HFFc6 (cell line): ENCODE results near the gene INPP1. TPM values are rescaled to one million over a fixed set of nuclear protein-coding genes. Genes with fewer than 3 reads are reported as not detected.

ENCODE experiments used
- DNase-seq: peaks from one replicate; pipeline ENCODE4 v3.0.0-alpha.2; 2018
- H3K27ac Mint-ChIP-seq: 2 replicates; pipeline ENCODE4 v1.8.0; 2020; ENCODE audit warnings: mild to moderate bottlenecking, mixed read lengths
- H3K27me3 Mint-ChIP-seq: 2 replicates; pipeline ENCODE4 v1.8.0; 2021; ENCODE audit warnings: mild to moderate bottlenecking, moderate library complexity, mixed read lengths; ENCODE audit not compliant: insufficient read depth
- H3K36me3 Mint-ChIP-seq: 2 replicates; pipeline ENCODE4 v1.8.0; 2021; ENCODE audit warnings: low read depth, mixed read lengths
- H3K4me1 Mint-ChIP-seq: 2 replicates; pipeline ENCODE4 v1.8.0; 2020; ENCODE audit warnings: low read depth, mixed read lengths
- H3K4me3 Mint-ChIP-seq: 2 replicates; pipeline ENCODE4 v1.8.0; 2020; ENCODE audit warnings: mild to moderate bottlenecking, moderate library complexity, mixed read lengths
- H3K9me3 Mint-ChIP-seq: 2 replicates; pipeline ENCODE4 v1.8.0; 2020; ENCODE audit warnings: mild to moderate bottlenecking, mixed read lengths
- total RNA-seq, 6 experiments: library from RNA; stranded (reverse); fragmentation: NEBNext Ultra II Directional; extraction: Animal tissue kit (Norgen Biotek cat#: 25700); gene quantifications; 2 replicates in 1 of 6; 3 replicates in 5 of 6; pipeline ENCODE4 v1.2.3, GENCODE V29; 2021
- TF ChIP-seq, protein P1 (sequence below): fragments of 200-600 bp; sonication (generic); IDR thresholded peaks from 2 replicates; pipeline ENCODE4 v1.5.0; 2021; ENCODE audit warnings: antibody characterized with exemption, mild to moderate bottlenecking

Gene INPP1
- total RNA-seq, 6 experiments from 2014 or later: 13.6 to 16.2 (median 15.7) TPM

GRCh38 chr2:190396271-190396670 lies 52.9 kb downstream of the INPP1 start:
- Mint-ChIP-seq H3K27me3 (peaks cover 24% of the 10 kb centered on the region), H3K36me3 (no peaks in the 10 kb centered on the region), H3K9me3 (no peaks in the 10 kb centered on the region), H3K4me1 (no peaks in the 10 kb centered on the region), H3K4me3 (no peak overlapping the region), H3K27ac (no peak overlapping the region)
- TF ChIP-seq, protein P1, sequence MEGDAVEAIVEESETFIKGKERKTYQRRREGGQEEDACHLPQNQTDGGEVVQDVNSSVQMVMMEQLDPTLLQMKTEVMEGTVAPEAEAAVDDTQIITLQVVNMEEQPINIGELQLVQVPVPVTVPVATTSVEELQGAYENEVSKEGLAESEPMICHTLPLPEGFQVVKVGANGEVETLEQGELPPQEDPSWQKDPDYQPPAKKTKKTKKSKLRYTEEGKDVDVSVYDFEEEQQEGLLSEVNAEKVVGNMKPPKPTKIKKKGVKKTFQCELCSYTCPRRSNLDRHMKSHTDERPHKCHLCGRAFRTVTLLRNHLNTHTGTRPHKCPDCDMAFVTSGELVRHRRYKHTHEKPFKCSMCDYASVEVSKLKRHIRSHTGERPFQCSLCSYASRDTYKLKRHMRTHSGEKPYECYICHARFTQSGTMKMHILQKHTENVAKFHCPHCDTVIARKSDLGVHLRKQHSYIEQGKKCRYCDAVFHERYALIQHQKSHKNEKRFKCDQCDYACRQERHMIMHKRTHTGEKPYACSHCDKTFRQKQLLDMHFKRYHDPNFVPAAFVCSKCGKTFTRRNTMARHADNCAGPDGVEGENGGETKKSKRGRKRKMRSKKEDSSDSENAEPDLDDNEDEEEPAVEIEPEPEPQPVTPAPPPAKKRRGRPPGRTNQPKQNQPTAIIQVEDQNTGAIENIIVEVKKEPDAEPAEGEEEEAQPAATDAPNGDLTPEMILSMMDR: no peak
- DNase-seq: no peak

DNA sequence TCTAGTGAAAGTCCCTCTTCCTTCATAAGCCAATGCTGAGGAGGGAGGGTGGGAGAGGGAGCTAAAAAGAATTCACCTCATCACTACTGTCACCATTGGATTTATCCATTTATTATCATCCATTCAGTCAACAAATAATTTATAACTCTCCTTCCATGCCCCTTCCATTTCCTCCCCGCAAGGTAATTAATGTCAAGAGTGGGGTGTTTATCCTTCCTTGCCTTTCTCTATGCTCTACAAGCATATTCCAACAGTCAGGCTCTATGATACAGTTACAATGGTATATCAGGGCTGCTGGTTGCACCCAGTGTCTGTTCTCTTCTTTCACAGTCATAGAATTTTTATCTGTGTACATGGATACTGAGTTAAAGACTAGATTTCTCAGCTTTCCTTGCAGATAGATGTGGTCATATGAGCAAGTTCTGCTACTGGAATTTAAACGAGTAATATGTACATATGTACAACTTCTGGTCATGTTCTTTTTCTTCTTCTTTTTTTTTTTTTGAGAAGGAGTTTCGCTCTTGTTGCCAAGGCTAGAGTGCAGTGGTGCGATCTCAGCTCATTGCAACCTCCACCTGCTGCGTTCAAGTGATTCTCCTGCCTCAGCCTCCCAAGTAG lies 59.7 kb downstream of the INPP1 start:
- Mint-ChIP-seq H3K27ac (no peak overlapping the region), H3K36me3 (no peaks in the 10 kb centered on the region), H3K4me1 (no peaks in the 10 kb centered on the region), H3K27me3 (peaks cover 14% of the 10 kb centered on the region), H3K9me3 (no peaks in the 10 kb centered on the region), H3K4me3 (no peak overlapping the region)
- TF ChIP-seq, protein P1: no peak
- DNase-seq: no peak

- TF ChIP-seq, protein P1: no peak
- Mint-ChIP-seq H3K9me3 (no peaks in the 10 kb centered on the region), H3K4me1 (no peaks in the 10 kb centered on the region), H3K36me3 (no peaks in the 10 kb centered on the region), H3K27me3 (peaks cover 10% of the 10 kb centered on the region), H3K4me3 (no peak overlapping the region), H3K27ac (no peak overlapping the region)
- DNase-seq: no peak
Measured at GRCh38 chr2:190404487-190404886, 61.1 kb downstream of the INPP1 start.

DNA sequence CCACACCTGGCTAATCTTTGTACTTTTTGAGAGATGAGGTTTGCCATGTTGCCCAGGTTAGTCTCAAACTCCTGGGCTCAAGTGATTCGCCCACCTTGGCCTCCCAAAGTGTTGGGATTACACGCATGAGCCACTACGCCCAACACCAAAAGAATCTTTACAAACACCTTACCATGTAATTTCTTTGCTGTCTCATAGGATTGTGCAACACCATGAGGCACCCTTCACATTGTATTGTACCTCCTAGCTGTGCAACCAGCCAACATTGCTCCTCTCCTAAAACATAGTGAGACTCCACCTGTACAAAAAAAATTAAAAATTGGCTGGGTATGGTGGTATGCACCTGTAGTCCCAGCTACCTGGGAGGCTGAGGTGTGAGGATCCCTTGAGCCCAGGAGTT lies 61.7 kb downstream of the INPP1 start:
- no peaks in the 10 kb centered on the region for H3K4me1 Mint-ChIP-seq
- H3K36me3 Mint-ChIP-seq: no peaks in the 10 kb centered on the region
- no peak overlapping the region for H3K4me3 Mint-ChIP-seq
- no peaks in the 10 kb centered on the region for H3K9me3 Mint-ChIP-seq
- H3K27ac Mint-ChIP-seq: no peak overlapping the region
- TF ChIP-seq, protein P1: no peak
- H3K27me3 Mint-ChIP-seq: peaks cover 10% of the 10 kb centered on the region
- DNase-seq: no peak

DNA sequence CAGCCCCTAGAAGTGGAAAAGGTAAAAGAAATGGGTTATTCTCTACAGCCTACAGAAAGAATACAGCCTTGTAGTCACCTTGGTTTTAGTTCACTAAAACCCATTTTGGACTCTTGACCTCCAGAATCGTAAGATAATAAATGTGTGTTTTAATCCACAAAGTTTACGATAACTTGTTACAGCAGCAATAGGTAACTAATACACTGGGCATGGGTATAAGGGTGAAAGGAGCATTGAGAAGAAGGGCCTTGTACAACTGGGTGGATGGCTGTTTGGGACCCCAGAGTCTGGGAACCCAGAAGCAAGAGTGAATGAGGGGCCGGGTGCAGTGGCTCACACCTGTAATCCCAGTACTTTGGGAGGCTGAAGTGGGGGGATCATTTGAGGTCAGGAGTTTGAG lies 62.6 kb downstream of the INPP1 start:
- H3K36me3 Mint-ChIP-seq: no peaks in the 10 kb centered on the region
- no peak overlapping the region for H3K4me3 Mint-ChIP-seq
- no peaks in the 10 kb centered on the region for H3K9me3 Mint-ChIP-seq
- H3K27ac Mint-ChIP-seq: no peak overlapping the region
- H3K27me3 Mint-ChIP-seq: peaks cover 7% of the 10 kb centered on the region
- DNase-seq: no peak
- no peaks in the 10 kb centered on the region for H3K4me1 Mint-ChIP-seq
- TF ChIP-seq, protein P1: no peak

GRCh38 chr2:190406805-190407204 lies 63.4 kb downstream of the INPP1 start:
- H3K27ac Mint-ChIP-seq: no peak overlapping the region
- peaks cover 4% of the 10 kb centered on the region for H3K27me3 Mint-ChIP-seq
- no peaks in the 10 kb centered on the region for H3K36me3 Mint-ChIP-seq
- no peaks in the 10 kb centered on the region for H3K9me3 Mint-ChIP-seq
- no peak for DNase-seq
- no peaks in the 10 kb centered on the region for H3K4me1 Mint-ChIP-seq
- H3K4me3 Mint-ChIP-seq: no peak overlapping the region
- TF ChIP-seq, protein P1: no peak
